Fibroblast of mammary gland (primary cell): ENCODE measurements around the gene PCNX1.
A peak's percentile ranks its signal among the peaks of the same experiment; 100 is the strongest.

Source experiments
- DNase-seq: peaks from one replicate; pipeline ENCODE4 v3.0.0-alpha.2; 2010; ENCODE audit warnings: low read depth
- H3K4me3 ChIP-seq: 2 replicates; pipeline ENCODE4 v1.5.1; 2011; ENCODE audit warnings: low read depth, mild to moderate bottlenecking, low read length, moderate library complexity; ENCODE audit not compliant: control insufficient read depth
- CTCF ChIP-seq: conservative IDR thresholded peaks from 2 replicates; pipeline ENCODE4 v1.5.1; 2011; ENCODE audit warnings: low read depth, low read length, inconsistent platforms; ENCODE audit not compliant: control insufficient read depth, insufficient read depth

Gene PCNX1

DNA sequence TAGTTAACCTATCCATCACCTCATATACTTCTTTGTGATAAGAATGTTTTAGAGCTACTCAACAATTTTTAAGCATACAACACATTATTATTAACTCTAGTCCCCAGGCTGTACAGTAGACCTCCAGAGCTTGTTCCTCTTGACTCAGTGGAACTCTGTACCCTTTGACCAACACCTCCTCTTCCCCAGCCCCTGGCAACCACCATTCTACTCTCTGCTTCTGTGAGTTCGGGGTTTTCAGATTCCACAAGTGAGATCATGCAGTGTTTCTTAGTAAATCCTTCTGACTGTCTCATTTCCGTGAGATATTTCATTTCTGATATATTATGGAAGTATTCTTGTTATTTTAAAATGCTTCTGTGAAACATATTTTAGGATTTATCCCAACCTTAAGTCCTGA lies 200.7 kb downstream of the PCNX1 start:
- no peak for DNase-seq

DNA sequence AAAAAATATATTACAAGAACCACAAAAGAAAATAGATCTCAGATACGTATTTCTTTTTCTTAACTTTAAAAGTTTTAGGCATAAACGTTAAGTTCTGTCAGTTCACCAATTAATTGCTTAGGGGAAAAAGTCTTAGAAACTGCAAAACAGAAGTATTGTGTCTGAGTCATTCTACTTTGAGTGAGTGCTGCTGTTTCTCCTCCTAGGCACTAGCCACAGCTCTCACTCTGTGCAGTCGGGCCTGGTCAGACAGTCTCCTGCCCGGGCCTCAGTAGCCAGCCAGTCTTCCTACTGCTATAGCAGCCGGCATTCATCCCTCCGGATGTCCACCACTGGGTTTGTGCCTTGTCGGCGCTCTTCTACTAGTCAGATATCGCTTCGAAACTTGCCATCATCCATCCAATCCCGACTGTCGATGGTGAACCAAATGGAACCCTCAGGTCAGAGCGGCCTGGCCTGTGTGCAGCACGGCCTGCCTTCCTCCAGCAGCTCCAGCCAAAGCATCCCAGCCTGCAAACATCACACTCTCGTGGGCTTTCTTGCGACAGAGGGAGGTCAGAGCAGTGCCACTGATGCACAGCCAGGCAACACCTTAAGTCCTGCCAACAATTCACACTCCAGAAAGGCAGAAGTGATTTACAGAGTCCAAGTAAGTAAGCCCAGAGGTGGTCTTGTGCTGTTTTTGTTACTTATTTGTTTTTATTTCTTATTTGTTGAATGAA lies 201.3 kb downstream of the PCNX1 start:
- TF ChIP-seq CTCF: no peak
- no peak overlapping the region for H3K4me3 ChIP-seq
- DNase-seq: no peak

More for the DNA sequence above, 200.7 kb downstream of the PCNX1 start:
- TF ChIP-seq CTCF: no peak
- no peak overlapping the region for H3K4me3 ChIP-seq

- TF ChIP-seq CTCF: no peak
- DNase-seq: peak; percentile 51
- H3K4me3 ChIP-seq: no peak overlapping the region
Measured at GRCh38 chr14:71113376-71113775, 206.1 kb downstream of the PCNX1 start.

GRCh38 chr14:71114565-71114964 lies 207.3 kb downstream of the PCNX1 start:
- no peak for DNase-seq
- H3K4me3 ChIP-seq: no peak overlapping the region
- no peak for TF ChIP-seq CTCF

DNA sequence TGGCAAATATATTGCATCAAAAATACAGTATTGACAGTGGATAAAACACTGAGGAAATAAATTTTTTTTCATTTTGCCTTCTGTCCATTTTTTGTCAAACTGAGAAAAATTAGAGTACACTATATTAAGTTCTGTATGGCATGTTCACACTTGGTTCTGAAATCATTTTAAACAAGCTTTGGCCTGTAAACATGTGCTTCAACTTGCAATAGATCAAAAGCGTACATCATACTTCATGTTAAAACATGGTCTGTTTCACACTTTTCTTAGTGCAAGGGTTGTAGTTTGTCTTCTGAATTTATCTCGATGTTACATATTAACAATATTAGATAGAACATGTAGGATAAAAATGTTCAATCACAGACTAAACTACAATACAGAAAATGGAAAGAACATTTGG lies 208.0 kb downstream of the PCNX1 start:
- DNase-seq: no peak
- no peak for TF ChIP-seq CTCF
- no peak overlapping the region for H3K4me3 ChIP-seq

DNA sequence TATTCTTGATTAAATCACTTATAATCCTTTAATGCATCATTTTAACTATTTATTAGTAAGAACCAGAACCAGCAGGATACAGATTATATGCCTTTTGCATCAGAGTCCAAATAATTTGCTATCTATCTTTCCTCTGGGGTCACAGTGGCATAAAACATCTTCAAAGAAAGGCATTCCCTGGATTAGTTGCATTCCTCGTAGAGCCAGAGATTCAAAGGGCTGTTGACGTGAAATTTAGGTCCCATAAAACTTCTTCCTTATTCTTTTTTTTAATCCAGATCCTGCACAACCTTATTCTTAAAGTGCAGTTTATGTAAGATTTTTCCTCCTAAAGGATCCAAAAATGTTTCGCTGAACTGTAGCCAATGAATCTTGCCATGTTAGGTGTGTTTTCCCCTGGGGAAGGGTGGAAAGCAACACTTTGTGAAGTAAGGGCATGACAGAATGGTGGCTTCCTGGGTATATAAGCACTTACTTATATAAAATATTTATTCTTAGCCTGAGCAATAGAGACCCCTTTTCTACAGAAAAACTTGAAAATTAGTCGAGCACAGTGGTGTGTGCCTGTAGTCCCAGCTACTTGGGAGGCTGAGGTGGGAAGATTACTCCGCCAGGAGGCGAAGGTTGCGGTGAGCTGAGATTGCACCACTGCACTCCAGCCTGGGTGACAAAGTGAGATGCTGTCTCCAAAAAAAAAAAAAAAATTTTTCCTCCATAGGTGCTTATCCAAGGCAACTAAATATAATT lies 208.7 kb downstream of the PCNX1 start:
- no peak for DNase-seq
- H3K4me3 ChIP-seq: no peak overlapping the region
- no peak for TF ChIP-seq CTCF
